Endothelial cell of umbilical vein (primary cell): ENCODE data around the gene ACIN1.

Experiments
- EZH2 ChIP-seq: IDR thresholded peaks from 2 replicates; pipeline ENCODE4 v1.6.1; 2012; ENCODE audit warnings: borderline replicate concordance, low read depth, mild to moderate bottlenecking, moderate library complexity, low read length, inconsistent platforms; ENCODE audit not compliant: severe bottlenecking
- FOS ChIP-seq: IDR thresholded peaks from 2 replicates; pipeline ENCODE4 v1.6.1; 2011; ENCODE audit warnings: mild to moderate bottlenecking, low read length, moderate library complexity, borderline replicate concordance; ENCODE audit not compliant: insufficient read depth
- GATA2 ChIP-seq: IDR thresholded peaks from 2 replicates; pipeline ENCODE4 v1.7.0; 2011; ENCODE audit warnings: low read depth, mild to moderate bottlenecking, moderate library complexity, mixed read lengths, low read length; ENCODE audit not compliant: insufficient read length, insufficient read depth
- JUN ChIP-seq: IDR thresholded peaks from 2 replicates; pipeline ENCODE4 v1.6.1; 2011; ENCODE audit warnings: borderline replicate concordance, low read depth; ENCODE audit not compliant: insufficient read length, insufficient read depth
- POLR2A ChIP-seq: IDR thresholded peaks from 2 replicates; pipeline ENCODE4 v1.6.1; 2012; ENCODE audit warnings: low read depth, mild to moderate bottlenecking, control low read depth, low read length
- POLR2AphosphoS5 ChIP-seq: IDR thresholded peaks from 2 replicates; pipeline ENCODE4 v1.6.1; 2012; ENCODE audit warnings: low read depth, mild to moderate bottlenecking, control low read depth, low read length, moderate library complexity; ENCODE audit not compliant: insufficient read depth
- TF ChIP-seq, protein P1 (sequence below), 2 donors: IDR thresholded peaks; 1 replicate in 1 of 2; 2 replicates in 1 of 2; pipeline ENCODE4 v1.5.1; 2011; ENCODE audit warnings: low read length in 2 of 2, mild to moderate bottlenecking in 2 of 2, moderate library complexity in 2 of 2, control low read depth in 1 of 2, inconsistent platforms in 1 of 2, low read depth in 1 of 2; ENCODE audit not compliant: insufficient read depth in 1 of 2; ENCODE audit errors: extremely low read depth in 1 of 2

DNA sequence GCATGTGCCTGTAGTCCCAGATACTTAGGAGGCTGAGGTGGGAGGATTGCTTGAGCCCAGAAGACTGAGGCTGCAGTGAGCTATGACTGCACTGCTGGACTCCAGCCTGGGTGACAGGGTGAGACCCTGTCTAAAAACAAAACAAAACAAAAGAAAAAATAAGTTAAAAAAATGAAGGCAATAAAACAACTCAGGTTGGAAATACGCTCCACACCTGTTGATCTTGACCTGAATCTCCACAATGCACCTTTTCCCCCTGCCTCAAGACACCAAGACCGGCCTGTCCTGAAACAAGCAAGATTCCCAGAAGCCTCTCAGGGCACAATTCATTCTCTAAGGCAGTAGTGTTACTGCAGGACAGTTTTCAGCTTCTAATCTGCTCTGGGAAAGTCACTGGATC lies 44.9 kb upstream of the ACIN1 start:
- TF ChIP-seq EZH2 (no peak), GATA2 (no peak), JUN (no peak), POLR2A (no peak), POLR2AphosphoS5 (no peak), FOS (no peak)
- TF ChIP-seq, protein P1, sequence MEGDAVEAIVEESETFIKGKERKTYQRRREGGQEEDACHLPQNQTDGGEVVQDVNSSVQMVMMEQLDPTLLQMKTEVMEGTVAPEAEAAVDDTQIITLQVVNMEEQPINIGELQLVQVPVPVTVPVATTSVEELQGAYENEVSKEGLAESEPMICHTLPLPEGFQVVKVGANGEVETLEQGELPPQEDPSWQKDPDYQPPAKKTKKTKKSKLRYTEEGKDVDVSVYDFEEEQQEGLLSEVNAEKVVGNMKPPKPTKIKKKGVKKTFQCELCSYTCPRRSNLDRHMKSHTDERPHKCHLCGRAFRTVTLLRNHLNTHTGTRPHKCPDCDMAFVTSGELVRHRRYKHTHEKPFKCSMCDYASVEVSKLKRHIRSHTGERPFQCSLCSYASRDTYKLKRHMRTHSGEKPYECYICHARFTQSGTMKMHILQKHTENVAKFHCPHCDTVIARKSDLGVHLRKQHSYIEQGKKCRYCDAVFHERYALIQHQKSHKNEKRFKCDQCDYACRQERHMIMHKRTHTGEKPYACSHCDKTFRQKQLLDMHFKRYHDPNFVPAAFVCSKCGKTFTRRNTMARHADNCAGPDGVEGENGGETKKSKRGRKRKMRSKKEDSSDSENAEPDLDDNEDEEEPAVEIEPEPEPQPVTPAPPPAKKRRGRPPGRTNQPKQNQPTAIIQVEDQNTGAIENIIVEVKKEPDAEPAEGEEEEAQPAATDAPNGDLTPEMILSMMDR (IDR thresholded peaks at IDR 0.05; ENCODE audit: extremely low read depth in 1 of 2, insufficient read depth in 1 of 2, low read depth in 1 of 2, low read length in 2 of 2) = no peak
